Kidney (tissue), 14 donors: ENCODE measurements around the gene FOXK1. TPM values are rescaled to one million over a fixed set of nuclear protein-coding genes. Genes with fewer than 3 reads are reported as not detected.

ENCODE experiments used
- DNase-seq, 5 donors: peaks; one replicate each; pipeline ENCODE4 v3.0.0-alpha.2; 2013 to 2020
- FAIRE-seq: peaks from 2 replicates; lab custom pipeline; 2012; peaks lifted over from hg19 to GRCh38; lab: Jason Lieb, UNC
- H3K27ac ChIP-seq, 2 donors: one replicate each; pipeline ENCODE4 v1.7.0; 2013; ENCODE audit warnings: low read depth in 2 of 2, low read length in 2 of 2, inconsistent platforms in 1 of 2
- H3K27me3 ChIP-seq: one replicate; pipeline ENCODE4 v1.7.1; 2013; ENCODE audit warnings: low read length, inconsistent platforms; ENCODE audit not compliant: control insufficient read depth, insufficient read depth
- H3K36me3 ChIP-seq, 3 donors: one replicate each; pipeline versions ENCODE4 v1.7.0 to v1.7.1; 2013; ENCODE audit warnings: low read length in 3 of 3, control low read depth in 1 of 3, inconsistent platforms in 1 of 3; ENCODE audit not compliant: insufficient read depth in 3 of 3, control insufficient read depth in 2 of 3
- H3K4me1 ChIP-seq, 3 donors: one replicate each; pipeline versions ENCODE4 v1.7.0 to v1.7.1; 2013; ENCODE audit warnings: low read length in 3 of 3, inconsistent platforms in 1 of 3, low read depth in 1 of 3; ENCODE audit not compliant: control insufficient read depth in 2 of 3, insufficient read depth in 2 of 3
- H3K4me3 ChIP-seq, 3 donors: one replicate each; pipeline versions ENCODE4 v1.7.0 to v1.8.1; 2013; ENCODE audit warnings: low read length in 3 of 3, control low read depth in 1 of 3, inconsistent platforms in 1 of 3
- H3K9ac ChIP-seq, 3 donors: one replicate each; pipeline versions ENCODE4 v1.7.0 to v1.7.1; 2013; ENCODE audit warnings: low read length in 3 of 3, control low read depth in 1 of 3, inconsistent platforms in 1 of 3
- H3K9me3 ChIP-seq, 3 donors: one replicate each; pipeline versions ENCODE4 v1.7.0 to v1.7.1; 2013; ENCODE audit warnings: low read length in 3 of 3, control low read depth in 1 of 3, inconsistent platforms in 1 of 3; ENCODE audit not compliant: control insufficient read depth in 2 of 3, insufficient read depth in 1 of 3
- CTCF ChIP-seq: IDR thresholded peaks from 3 replicates; pipeline ENCODE4 v1.5.1; 2012; ENCODE audit warnings: mild to moderate bottlenecking, moderate library complexity, borderline replicate concordance; ENCODE audit not compliant: insufficient read depth; ENCODE audit errors: extremely low read depth
- intact Hi-C: fragments of 100-400 bp; cut with DNase I; formaldehyde crosslinking; loops from one replicate; pipeline ENCODE4 v1.11.1; 2022
- polyA plus RNA-seq: library from polyadenylated mRNA; stranded (reverse); fragments of 350-450 nt; fragmentation: Illumina TruSeq; extraction: RNeasy Lipid Tissue Mini Kit (QIAGEN cat#74804); gene quantifications from one replicate; pipeline ENCODE4 v1.2.3, GENCODE V29; 2014; ENCODE audit warnings: low read depth, low replicate concordance; ENCODE audit not compliant: insufficient read depth
- total RNA-seq: library from RNA; stranded (reverse); fragmentation: NEBNext Ultra II Directional; extraction: Animal tissue kit (Norgen Biotek cat#: 25700); gene quantifications from one replicate; pipeline ENCODE4 v1.2.1, GENCODE V29; 2021
- donor health status: control.
- donor health status: control.
- donor health status: control.
- donor health status: control.
- donor health status: control.
- donor health status: DM: yes; HTN: yes; CAD: no.
- donor health status: Normal renal cell carcinoma (clear cell type).

FOXK1 gene
- total and polyA plus RNA-seq, 2 donors from 2014 or later = 3.9 to 44.2 TPM

DNA sequence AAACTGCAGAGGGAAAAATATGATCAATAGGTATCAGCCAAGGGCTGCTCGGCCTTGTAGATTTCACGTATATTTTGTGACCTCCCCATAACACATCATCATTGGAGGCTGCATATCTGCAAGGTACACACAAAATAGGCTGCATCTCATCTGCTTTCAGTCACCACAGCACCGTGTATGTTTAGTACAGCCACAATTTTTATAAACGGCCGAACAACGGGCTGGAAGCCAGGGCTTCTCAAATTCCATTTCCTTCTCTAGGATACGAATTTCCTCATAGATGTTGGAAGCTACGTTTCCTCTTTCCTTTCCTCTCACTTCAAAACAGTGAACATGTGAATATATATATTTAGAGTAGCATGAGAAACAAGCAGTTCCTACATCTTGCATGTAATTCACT is 20.2 kb upstream of the FOXK1 start:
- Histone ChIP-seq H3K27ac (no peak overlapping the region), H3K4me1 (peaks cover 0 to 3% (median 0%) of the 10 kb centered on the region in 3 donors), H3K9ac (no peak overlapping the region), H3K9me3 (peaks cover 0 to 8% (median 0%) of the 10 kb centered on the region in 3 donors), H3K27me3 (no peaks in the 10 kb centered on the region), H3K4me3 (peak overlapping the region in 1 of 3 donors; percentile 10), H3K36me3 (no peaks in the 10 kb centered on the region)
- DNase-seq = peak in 1 of 5 donors; percentile 64
- intact Hi-C loops = no loop called here
- TF ChIP-seq CTCF = no peak
- no peak for FAIRE-seq

- H3K9me3 ChIP-seq = peaks cover 0 to 8% (median 0%) of the 10 kb centered on the region in 3 donors
- no peak overlapping the region for H3K27ac ChIP-seq
- no peak for DNase-seq
- no peak for FAIRE-seq
- no peak for TF ChIP-seq CTCF
- intact Hi-C loops = no loop called here
- H3K36me3 ChIP-seq = no peaks in the 10 kb centered on the region
- peaks cover 0 to 3% (median 0%) of the 10 kb centered on the region in 3 donors for H3K4me1 ChIP-seq
- no peaks in the 10 kb centered on the region for H3K27me3 ChIP-seq
- no peak overlapping the region for H3K4me3 ChIP-seq
- H3K9ac ChIP-seq = no peak overlapping the region
Measured at GRCh38 chr7:4663239-4664018, 18.7 kb upstream of the FOXK1 start.

- no peak overlapping the region for H3K4me3 ChIP-seq
- H3K9me3 ChIP-seq = no peaks in the 10 kb centered on the region
- DNase-seq (no peak), FAIRE-seq (no peak)
- peaks cover 0 to 3% (median 0%) of the 10 kb centered on the region in 3 donors for H3K4me1 ChIP-seq
- no peak overlapping the region for H3K9ac ChIP-seq
- no peaks in the 10 kb centered on the region for H3K27me3 ChIP-seq
- TF ChIP-seq CTCF = no peak
- H3K27ac ChIP-seq = no peak overlapping the region
- intact Hi-C loops = no loop called here
- H3K36me3 ChIP-seq = no peaks in the 10 kb centered on the region
Measured at GRCh38 chr7:4665661-4666060, 16.4 kb upstream of the FOXK1 start.
